IPS-18c (cell line): ENCODE data around the gene PCLO.
"Not testable (repeated sequence)": the region's sequence is repeated elsewhere in the genome, so short reads cannot be mapped to it uniquely, and the experiment has no call there.

Experiments used
- H3K4me3 ChIP-seq: 2 replicates; pipeline ENCODE4 v1.7.0; 2013; ENCODE audit warnings: low read depth, mild to moderate bottlenecking, low read length, moderate library complexity; ENCODE audit not compliant: insufficient read depth
- H3K9me3 ChIP-seq: one replicate; pipeline ENCODE4 v1.6.1; 2013; ENCODE audit warnings: mild to moderate bottlenecking, low read length, moderate library complexity; ENCODE audit not compliant: control insufficient read depth, insufficient read depth

Gene PCLO

GRCh38 chr7:82742163-82742562 is 420.5 kb downstream of the PCLO start:
- H3K9me3 ChIP-seq: no peaks in the 10 kb centered on the region
- no peak overlapping the region for H3K4me3 ChIP-seq

- H3K9me3 ChIP-seq: no peaks in the 10 kb centered on the region
- no peak overlapping the region for H3K4me3 ChIP-seq
These were observed 421.2 kb downstream of the PCLO start for GRCh38 chr7:82741493-82741892.

GRCh38 chr7:82740246-82740848 is 422.3 kb downstream of the PCLO start:
- Histone ChIP-seq H3K4me3 (no peak overlapping the region), H3K9me3 (no peaks in the 10 kb centered on the region)

GRCh38 chr7:82736633-82737032 is 426.1 kb downstream of the PCLO start:
- no peak overlapping the region for H3K4me3 ChIP-seq
- H3K9me3 ChIP-seq: no peaks in the 10 kb centered on the region

- H3K9me3 ChIP-seq: no peaks in the 10 kb centered on the region
- H3K4me3 ChIP-seq: no peak overlapping the region
These were observed 430.0 kb downstream of the PCLO start for GRCh38 chr7:82732677-82733076.

- no peaks in the 10 kb centered on the region for H3K9me3 ChIP-seq
- H3K4me3 ChIP-seq: no peak overlapping the region
These were observed 433.3 kb downstream of the PCLO start for GRCh38 chr7:82729172-82730030.

GRCh38 chr7:82726038-82726800 is 436.5 kb downstream of the PCLO start:
- H3K9me3 ChIP-seq: no peaks in the 10 kb centered on the region
- no peak overlapping the region for H3K4me3 ChIP-seq

- no peak overlapping the region for H3K4me3 ChIP-seq
- no peaks in the 10 kb centered on the region for H3K9me3 ChIP-seq
These were observed 439.3 kb downstream of the PCLO start for GRCh38 chr7:82723411-82723810.

GRCh38 chr7:82722946-82723345 is 439.7 kb downstream of the PCLO start:
- Histone ChIP-seq H3K4me3 (no peak overlapping the region), H3K9me3 (no peaks in the 10 kb centered on the region)

GRCh38 chr7:82715344-82715743 is 447.3 kb downstream of the PCLO start:
- Histone ChIP-seq H3K9me3 (no peaks in the 10 kb centered on the region), H3K4me3 (no peak overlapping the region)

GRCh38 chr7:82714883-82715282 is 447.8 kb downstream of the PCLO start:
- Histone ChIP-seq H3K4me3 (no peak overlapping the region), H3K9me3 (no peaks in the 10 kb centered on the region)

- Histone ChIP-seq H3K9me3 (no peaks in the 10 kb centered on the region), H3K4me3 (no peak overlapping the region)
These were observed 449.2 kb downstream of the PCLO start for GRCh38 chr7:82713506-82713905.

GRCh38 chr7:82706344-82706743 is 456.3 kb downstream of the PCLO start:
- not testable (repeated sequence) for H3K4me3 ChIP-seq, H3K9me3 ChIP-seq

- Histone ChIP-seq H3K9me3 (no peaks in the 10 kb centered on the region), H3K4me3 (no peak overlapping the region)
These were observed 457.0 kb downstream of the PCLO start for GRCh38 chr7:82705517-82706260.

GRCh38 chr7:82704121-82704520 is 458.6 kb downstream of the PCLO start:
- H3K4me3 ChIP-seq: no peak overlapping the region
- no peaks in the 10 kb centered on the region for H3K9me3 ChIP-seq
